Ovary (tissue), 3 donors: Measurements from ENCODE around the gene MIGA2.

ENCODE experiments used
- CTCF ChIP-seq, 3 donors: fragments of 450-650 bp in 2 of 3; fragments of 200-600 bp in 1 of 3; IDR thresholded peaks; one replicate each; pipeline versions ENCODE4 v1.5.1 to v1.8.0; 2016 to 2022; ENCODE audit warnings: antibody characterized with exemption in 3 of 3, mild to moderate bottlenecking in 1 of 3
- EP300 ChIP-seq: sonication (generic); formaldehyde crosslinking; IDR thresholded peaks from one replicate; pipeline ENCODE4 v1.6.1; 2017; ENCODE audit warnings: antibody characterized with exemption
- donor health status: DM: no; HTN: no; CAD: no.

GRCh38 chr9:129053020-129053419, 16.6 kb downstream of the MIGA2 start:
- TF ChIP-seq CTCF (IDR thresholded peaks at IDR 0.05) (no peak), EP300 (no peak)
